Keratinocyte (primary cell): ENCODE measurements around the gene RNF207. TPM values are rescaled to one million over a fixed set of nuclear protein-coding genes. Genes with fewer than 3 reads are reported as not detected.

Source experiments
- DNase-seq: peaks from one replicate; pipeline ENCODE4 v3.0.0-alpha.2; 2011; ENCODE audit warnings: low read depth, missing footprints, low spot score
- FAIRE-seq: peaks from 2 replicates; lab custom pipeline; 2011; peaks lifted over from hg19 to GRCh38; lab: Jason Lieb, UNC
- H2AFZ ChIP-seq: 2 replicates; pipeline ENCODE4 v1.6.0; 2012; ENCODE audit warnings: low read length, control low read depth, inconsistent platforms; ENCODE audit not compliant: control insufficient read depth
- H3K27ac ChIP-seq: 2 replicates; pipeline ENCODE4 v1.5.1; 2011; ENCODE audit warnings: low read length; ENCODE audit not compliant: control insufficient read depth, insufficient read depth
- H3K27me3 ChIP-seq: 3 replicates; pipeline ENCODE4 v1.6.0; 2011; ENCODE audit warnings: low read length; ENCODE audit not compliant: control insufficient read depth, insufficient read depth; ENCODE audit errors: extremely low read depth
- H3K36me3 ChIP-seq, 2 experiments: 2 replicates in 1 of 2; 3 replicates in 1 of 2; pipeline ENCODE4 v1.5.1; 2011; ENCODE audit warnings: low read length in 2 of 2, mild to moderate bottlenecking in 1 of 2; ENCODE audit not compliant: control insufficient read depth in 2 of 2, insufficient read depth in 2 of 2; ENCODE audit errors: extremely low read depth in 1 of 2
- H3K4me1 ChIP-seq: 3 replicates; pipeline ENCODE4 v1.5.1; 2011; ENCODE audit warnings: low read length; ENCODE audit not compliant: control insufficient read depth, insufficient read depth; ENCODE audit errors: extremely low read depth
- H3K4me2 ChIP-seq: 3 replicates; pipeline ENCODE4 v1.6.0; 2011; ENCODE audit warnings: low read depth, low read length; ENCODE audit not compliant: control insufficient read depth, insufficient read depth; ENCODE audit errors: extremely low read depth
- H3K4me3 ChIP-seq, 3 experiments: fragments of 200-600 bp in 1 of 3; sonication (generic) in 1 of 3; 2 replicates in 2 of 3; 3 replicates in 1 of 3; pipeline ENCODE4 v1.5.1; 2011 to 2016; ENCODE audit warnings: low read length in 3 of 3, mild to moderate bottlenecking in 3 of 3, control low read depth in 2 of 3, inconsistent platforms in 1 of 3, low read depth in 1 of 3, mixed read lengths in 1 of 3, mixed run types in 1 of 3, moderate library complexity in 1 of 3; ENCODE audit not compliant: control insufficient read depth in 2 of 3, insufficient read depth in 2 of 3; ENCODE audit errors: extremely low read depth in 1 of 3
- H3K79me2 ChIP-seq: 2 replicates; pipeline ENCODE4 v1.6.0; 2012; ENCODE audit warnings: low read length; ENCODE audit not compliant: control insufficient read depth, insufficient read depth
- H3K9ac ChIP-seq: 3 replicates; pipeline ENCODE4 v1.6.0; 2011; ENCODE audit warnings: low read length; ENCODE audit not compliant: control insufficient read depth, insufficient read depth; ENCODE audit errors: extremely low read depth
- H3K9me1 ChIP-seq: 3 replicates; pipeline ENCODE4 v1.6.0; 2011; ENCODE audit warnings: low read length; ENCODE audit not compliant: control insufficient read depth, insufficient read depth; ENCODE audit errors: extremely low read depth
- H3K9me3 ChIP-seq: 2 replicates; pipeline ENCODE4 v1.5.1; 2012; ENCODE audit warnings: low read depth, low read length; ENCODE audit not compliant: control insufficient read depth
- H4K20me1 ChIP-seq: 3 replicates; pipeline ENCODE4 v1.6.0; 2011; ENCODE audit warnings: low read length; ENCODE audit not compliant: control insufficient read depth, insufficient read depth; ENCODE audit errors: extremely low read depth
- EZH2 ChIP-seq: IDR thresholded peaks from one replicate; pipeline ENCODE4 v1.6.1; 2012; ENCODE audit warnings: inconsistent platforms, mild to moderate bottlenecking, low read length, moderate library complexity
- dilution Hi-C: fragments of 300-500 bp; cut with MboI; formaldehyde crosslinking; loops from one replicate; pipeline ENCODE4 v1.7.0; 2020; ENCODE audit warnings: low sequenced_read_pairs; ENCODE audit not compliant: extremely low pct_ligation_motif_present
- polyA plus RNA-seq, 5 experiments: library from polyadenylated mRNA; depleted of rRNA in 3 of 5; stranded (reverse) in 3 of 5; stranded (forward) in 1 of 5; unstranded in 1 of 5; fragments of >200 nt; gene quantifications; 1 replicate in 1 of 5; 2 replicates in 3 of 5; 3 replicates in 1 of 5; pipeline versions ENCODE4 v1.2.1 to v1.2.3, GENCODE V29; 2011 to 2012; ENCODE audit warnings: missing spikeins in 2 of 5, low read depth in 1 of 5, low replicate concordance in 1 of 5
- TF ChIP-seq, protein P1 (sequence below), 3 experiments: IDR thresholded peaks in 1 of 3; conservative IDR thresholded peaks in 1 of 3; optimal IDR thresholded peaks in 1 of 3; 2 replicates in 2 of 3; 3 replicates in 1 of 3; pipeline versions ENCODE3 to v1.5.1; 2011; ENCODE audit warnings: low read length in 3 of 3, mild to moderate bottlenecking in 3 of 3, moderate library complexity in 2 of 3, control low read depth in 1 of 3, inconsistent platforms in 1 of 3; ENCODE audit not compliant: insufficient read depth in 2 of 3; ENCODE audit errors: extremely low read depth in 1 of 3

RNF207 gene
- polyA plus RNA-seq, 1 donor (not counting 4 experiments of a cell fraction or from before 2014, with no cell fraction given): 6.1 TPM

DNA sequence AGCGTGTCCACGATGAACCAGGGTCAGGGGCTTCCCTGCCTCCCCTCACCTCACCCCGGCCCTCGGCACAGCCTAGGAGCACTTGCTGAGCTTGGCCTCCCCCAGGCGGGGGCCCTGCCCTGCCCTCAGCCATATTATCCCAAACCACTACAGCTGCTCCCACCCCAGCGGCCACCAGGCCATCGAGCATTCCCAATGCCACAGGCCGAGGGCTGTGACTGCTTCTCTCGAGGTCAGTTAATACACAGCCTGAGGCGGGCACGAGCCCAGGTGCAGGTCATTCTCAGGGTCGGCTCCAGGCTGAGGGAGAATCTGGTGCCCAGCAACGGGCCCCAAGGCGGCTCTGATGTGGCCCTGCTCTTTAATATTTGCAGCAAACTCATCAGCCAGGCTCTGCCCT lies 63.4 kb downstream of the RNF207 start:
- Histone ChIP-seq H3K36me3 (peaks cover 15 to 36% of the 10 kb centered on the region in 2 experiments), H2AFZ (no peak overlapping the region), H3K9me1 (no peaks in the 10 kb centered on the region), H3K9ac (no peak overlapping the region), H3K4me2 (no peak overlapping the region), H3K4me1 (peaks cover 28% of the 10 kb centered on the region), H3K27ac (no peak overlapping the region), H3K27me3 (no peaks in the 10 kb centered on the region), H3K79me2 (no peaks in the 10 kb centered on the region), H3K4me3 (no peak overlapping the region), H3K9me3 (no peaks in the 10 kb centered on the region), H4K20me1 (no peaks in the 10 kb centered on the region)
- dilution Hi-C loops: no loop called here
- TF ChIP-seq EZH2: no peak
- TF ChIP-seq, protein P1, sequence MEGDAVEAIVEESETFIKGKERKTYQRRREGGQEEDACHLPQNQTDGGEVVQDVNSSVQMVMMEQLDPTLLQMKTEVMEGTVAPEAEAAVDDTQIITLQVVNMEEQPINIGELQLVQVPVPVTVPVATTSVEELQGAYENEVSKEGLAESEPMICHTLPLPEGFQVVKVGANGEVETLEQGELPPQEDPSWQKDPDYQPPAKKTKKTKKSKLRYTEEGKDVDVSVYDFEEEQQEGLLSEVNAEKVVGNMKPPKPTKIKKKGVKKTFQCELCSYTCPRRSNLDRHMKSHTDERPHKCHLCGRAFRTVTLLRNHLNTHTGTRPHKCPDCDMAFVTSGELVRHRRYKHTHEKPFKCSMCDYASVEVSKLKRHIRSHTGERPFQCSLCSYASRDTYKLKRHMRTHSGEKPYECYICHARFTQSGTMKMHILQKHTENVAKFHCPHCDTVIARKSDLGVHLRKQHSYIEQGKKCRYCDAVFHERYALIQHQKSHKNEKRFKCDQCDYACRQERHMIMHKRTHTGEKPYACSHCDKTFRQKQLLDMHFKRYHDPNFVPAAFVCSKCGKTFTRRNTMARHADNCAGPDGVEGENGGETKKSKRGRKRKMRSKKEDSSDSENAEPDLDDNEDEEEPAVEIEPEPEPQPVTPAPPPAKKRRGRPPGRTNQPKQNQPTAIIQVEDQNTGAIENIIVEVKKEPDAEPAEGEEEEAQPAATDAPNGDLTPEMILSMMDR (optimal IDR thresholded peaks at IDR 0.05 in 1 of 3, IDR thresholded peaks at IDR 0.05 in 1 of 3, conservative IDR thresholded peaks at IDR 0.05 in 1 of 3; ENCODE audit: extremely low read depth in 1 of 3, insufficient read depth in 2 of 3, low read length in 3 of 3): no peak
- DNase-seq (no peak), FAIRE-seq (no peak)

DNA sequence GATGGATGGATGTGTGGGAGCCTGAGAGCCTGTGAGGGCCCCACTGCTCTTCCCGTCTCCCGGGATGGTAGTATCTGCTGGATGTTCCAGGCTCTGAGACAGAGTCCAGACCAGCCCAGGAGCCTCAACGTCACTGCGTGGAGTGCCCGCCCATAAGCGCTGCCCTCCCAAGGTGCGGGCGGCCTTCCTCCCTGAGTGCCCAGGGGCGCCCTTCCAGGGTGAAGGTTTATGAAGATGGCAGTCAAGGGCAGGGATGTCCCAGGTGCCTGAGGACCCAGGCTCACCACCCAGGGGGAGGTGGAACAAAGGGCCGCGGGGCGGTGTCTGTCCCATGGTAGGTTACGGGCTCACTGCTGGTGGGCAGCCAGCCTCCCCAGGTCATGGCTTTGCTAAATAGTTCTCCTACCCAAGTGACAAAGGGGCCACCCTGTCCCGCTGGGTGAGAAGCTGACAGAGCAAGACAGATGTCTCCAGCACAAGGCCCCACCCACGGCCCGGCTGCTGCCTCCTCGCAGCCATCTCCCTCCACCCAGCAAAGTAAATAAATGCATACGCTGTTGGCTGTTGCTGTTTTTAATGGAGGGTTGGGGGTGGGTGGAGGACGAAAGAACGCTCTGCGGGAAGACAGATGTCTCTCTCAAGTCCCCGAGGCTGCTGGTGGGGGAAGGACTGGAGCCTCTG lies 63.9 kb downstream of the RNF207 start:
- H3K4me1 ChIP-seq: peaks cover 28% of the 10 kb centered on the region
- no peak overlapping the region for H2AFZ ChIP-seq
- H3K9me1 ChIP-seq: no peaks in the 10 kb centered on the region
- peaks cover 15 to 38% of the 10 kb centered on the region in 2 experiments for H3K36me3 ChIP-seq
- no peak overlapping the region for H3K27ac ChIP-seq
- DNase-seq: no peak
- no peak overlapping the region for H3K4me3 ChIP-seq
- H3K9ac ChIP-seq: no peak overlapping the region
- no peaks in the 10 kb centered on the region for H3K27me3 ChIP-seq
- H3K79me2 ChIP-seq: no peaks in the 10 kb centered on the region
- no peak overlapping the region for H3K4me2 ChIP-seq
- dilution Hi-C loops: no loop called here
- TF ChIP-seq, protein P1 (optimal IDR thresholded peaks at IDR 0.05 in 1 of 3, IDR thresholded peaks at IDR 0.05 in 1 of 3, conservative IDR thresholded peaks at IDR 0.05 in 1 of 3; ENCODE audit: extremely low read depth in 1 of 3, insufficient read depth in 2 of 3, low read length in 3 of 3): no peak
- TF ChIP-seq EZH2: no peak
- no peak for FAIRE-seq
- H3K9me3 ChIP-seq: no peaks in the 10 kb centered on the region
- no peaks in the 10 kb centered on the region for H4K20me1 ChIP-seq
